Measurements from ENCODE around the gene CTNND1. TPM values are rescaled to one million over a fixed set of nuclear protein-coding genes. Genes with fewer than 3 reads are reported as not detected.

The CTNND1 gene
- total and polyA plus RNA-seq, 2 of the 4 experiments (the other 2 are of a cell fraction): 88.5 to 229 TPM

GRCh38 chr11:57819252-57819979, 57.8 kb downstream of the CTNND1 start:
- WGBS, 2 experiments (ENCODE audit: extremely low coverage in 2 of 2, insufficient read length in 1 of 2): no CpG with 5 or more reads among the region's 7 CpGs
- H4K91ac ChIP-seq (ENCODE audit: insufficient read depth, low read depth, low read length): no peak overlapping the region
- H3K9me3 ChIP-seq (ENCODE audit: control insufficient read depth, insufficient read depth, low read length): no peaks in the 10 kb centered on the region
- no peak overlapping the region for H3K56ac ChIP-seq (ENCODE audit: extremely low read depth, insufficient read depth, low read length)
- H3K36me3 ChIP-seq (ENCODE audit: control insufficient read depth, insufficient read depth, low read length): peaks cover 33% of the 10 kb centered on the region
- dilution Hi-C loops (cut with HindIII; ENCODE audit: low sequenced_read_pairs, unreplicated experiment): no loop called here
- H4K20me1 ChIP-seq (ENCODE audit: insufficient read depth, low read length): no peaks in the 10 kb centered on the region
- no peak overlapping the region for H2AK9ac ChIP-seq (replicated peaks; ENCODE audit: low read depth, low read length, poor library complexity)
- H2AFZ ChIP-seq (replicated peaks; ENCODE audit: low read length, poor library complexity): no peak overlapping the region
- no peak overlapping the region for H2BK15ac ChIP-seq (ENCODE audit: low read depth, low read length)
- H3K4me1 ChIP-seq (ENCODE audit: control insufficient read depth, insufficient read depth, low read length): peaks cover 2% of the 10 kb centered on the region; the same call in 1 of the 2 replicates
- no peak overlapping the region for H3K18ac ChIP-seq (ENCODE audit: low read depth, low read length)
- no peak overlapping the region for H4K8ac ChIP-seq (ENCODE audit: low read depth in 2 of 2, low read length in 2 of 2)
- BruUV-seq (replicated peaks): no TSS peak
- in situ Hi-C loops (cut with MboI; ENCODE audit: low sequenced_read_pairs): loop anchor here (10.0 kb wide), 1 partner anchor 695 kb away; no protein-coding TSS in a partner anchor
- TF ChIP-seq RAD21 (IDR thresholded peaks at IDR 0.05; ENCODE audit: low read length) (no peak), USF2 (IDR thresholded peaks at IDR 0.05; ENCODE audit: low read depth, low read length) (no peak), CHD1 (IDR thresholded peaks at IDR 0.05; ENCODE audit: low read depth, low read length) (no peak), NFE2L2 (IDR thresholded peaks at IDR 0.05; ENCODE audit: low read depth, low read length) (no peak), CEBPB (IDR thresholded peaks at IDR 0.05; ENCODE audit: low read depth, low read length) (no peak), BHLHE40 (IDR thresholded peaks at IDR 0.05; ENCODE audit: low read depth, low read length) (no peak), MAFK (IDR thresholded peaks at IDR 0.05; ENCODE audit: low read depth, low read length) (no peak), RFX5 (IDR thresholded peaks at IDR 0.05; ENCODE audit: low read depth, low read length) (no peak), RCOR1 (IDR thresholded peaks at IDR 0.05; ENCODE audit: insufficient replicate concordance, low read length) (no peak), MXI1 (IDR thresholded peaks at IDR 0.05; ENCODE audit: borderline replicate concordance, low read depth, low read length) (no peak), FOS (IDR thresholded peaks at IDR 0.05; ENCODE audit: low read depth, low read length) (no peak), POLR2A (IDR thresholded peaks at IDR 0.05; ENCODE audit: low read depth, low read length) (no peak), CTCF (conservative IDR thresholded peaks at IDR 0.05; ENCODE audit: low read depth, low read length) (no peak)
- TF ChIP-seq, protein P1, sequence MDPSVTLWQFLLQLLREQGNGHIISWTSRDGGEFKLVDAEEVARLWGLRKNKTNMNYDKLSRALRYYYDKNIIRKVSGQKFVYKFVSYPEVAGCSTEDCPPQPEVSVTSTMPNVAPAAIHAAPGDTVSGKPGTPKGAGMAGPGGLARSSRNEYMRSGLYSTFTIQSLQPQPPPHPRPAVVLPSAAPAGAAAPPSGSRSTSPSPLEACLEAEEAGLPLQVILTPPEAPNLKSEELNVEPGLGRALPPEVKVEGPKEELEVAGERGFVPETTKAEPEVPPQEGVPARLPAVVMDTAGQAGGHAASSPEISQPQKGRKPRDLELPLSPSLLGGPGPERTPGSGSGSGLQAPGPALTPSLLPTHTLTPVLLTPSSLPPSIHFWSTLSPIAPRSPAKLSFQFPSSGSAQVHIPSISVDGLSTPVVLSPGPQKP (IDR thresholded peaks at IDR 0.05; ENCODE audit: borderline replicate concordance, low read depth, low read length): no peak
- H3K9me1 ChIP-seq (ENCODE audit: insufficient read depth, low read length): no peaks in the 10 kb centered on the region; the same call in 1 of the 2 replicates
- H3K9ac ChIP-seq (ENCODE audit: low read depth, low read length): no peak overlapping the region
- DNase-seq (no peak), ATAC-seq (ENCODE audit: low read depth) (peak; percentile 55)
- H2AK5ac ChIP-seq (ENCODE audit: low read depth, low read length): no peak overlapping the region
- intact Hi-C loops (cut with micrococcal nuclease): loop anchor here (5.0 kb wide), 1 partner anchor 468 kb away; no protein-coding TSS in a partner anchor
- H3K23ac ChIP-seq (ENCODE audit: low read depth, low read length): no peak overlapping the region
- ChIA-PET POLR2A (ENCODE audit: unreplicated experiment) (no interaction called here), CTCF (interaction anchor here (0.5 kb wide), 1 partner anchor 757 kb away, joined by 5 read pairs; no protein-coding TSS in a partner anchor)
- H3K4me2 ChIP-seq (ENCODE audit: low read depth, low read length): no peak overlapping the region
- H4K5ac ChIP-seq (ENCODE audit: low read depth, low read length): no peak overlapping the region
- no peak overlapping the region for H3K14ac ChIP-seq (replicated peaks; ENCODE audit: low read depth, low read length)
- H3K79me1 ChIP-seq (ENCODE audit: low read depth in 1 of 2, low read length in 2 of 2): peaks cover 4 to 9% of the 10 kb centered on the region in 2 experiments; a peak in 1 of 4 replicates
- no peak overlapping the region for H3K4me3 ChIP-seq (ENCODE audit: insufficient read depth, low read depth, low read length)
- no peaks in the 10 kb centered on the region for H3K27me3 ChIP-seq (ENCODE audit: control insufficient read depth, insufficient read depth, low read length)
- no peak overlapping the region for H3K27ac ChIP-seq (ENCODE audit: insufficient read depth, low read length)
- no peak overlapping the region for H2BK20ac ChIP-seq (ENCODE audit: low read depth, low read length)
- no peak overlapping the region for H3K4ac ChIP-seq (ENCODE audit: low read depth, low read length)
- peak overlapping the region; percentile 20 for H2BK5ac ChIP-seq (ENCODE audit: low read depth, low read length, poor library complexity, severe bottlenecking)
- no peak overlapping the region for H2BK120ac ChIP-seq (ENCODE audit: low read depth, low read length)

All from IMR-90 (cell line).